SK-N-MC (cell line): ENCODE data around the gene SYNM.

Source experiments
- EZH2 ChIP-seq: fragments of 200-600 bp; sonication (generic); IDR thresholded peaks from one replicate; pipeline ENCODE4 v1.6.1; 2017; ENCODE audit warnings: antibody characterized with exemption
- FOXP2 ChIP-seq: optimal IDR thresholded peaks from 2 replicates; pipeline ENCODE3; 2011; ENCODE audit warnings: mild to moderate bottlenecking, moderate library complexity; ENCODE audit not compliant: insufficient read depth; ENCODE audit errors: extremely low read length, control extremely low read depth
- POLR2AphosphoS5 ChIP-seq: IDR thresholded peaks from 2 replicates; pipeline ENCODE4 v1.6.1; 2012; ENCODE audit warnings: mild to moderate bottlenecking, low read depth, low read length, borderline replicate concordance

GRCh38 chr15:99176757-99177156, 71.9 kb downstream of the SYNM start:
- TF ChIP-seq EZH2 (no peak), POLR2AphosphoS5 (no peak), FOXP2 (no peak)
